ENCODE measurements around the gene RPL10A. TPM values are rescaled to one million over a fixed set of nuclear protein-coding genes. Genes with fewer than 3 reads are reported as not detected.
"Not testable (repeated sequence)": the region's sequence is repeated elsewhere in the genome, so short reads cannot be mapped to it uniquely, and the experiment has no call there.

The RPL10A gene
- total RNA-seq, result 2,139 TPM

- peak; percentile 98 for DNase-seq
Measured at GRCh38 chr6:35468181-35468979, at the start of gene RPL10A. TSS of gene RPL10A (plus strand) at chr6:35468401. CDS start at chr6:35468435, 34 bp downstream.

GRCh38 chr6:35419417-35419816, 48.8 kb upstream of the RPL10A start:
- no peak for DNase-seq

- no peak for DNase-seq
Measured at GRCh38 chr6:35419961-35420360, 48.2 kb upstream of the RPL10A start.

- no peak for DNase-seq
Measured at GRCh38 chr6:35425284-35425683, 42.9 kb upstream of the RPL10A start.

GRCh38 chr6:35426074-35426473, 42.1 kb upstream of the RPL10A start:
- no peak for DNase-seq

- no peak for DNase-seq
Measured at GRCh38 chr6:35427435-35427834, 40.8 kb upstream of the RPL10A start.

- no peak for DNase-seq
Measured at GRCh38 chr6:35427851-35428321, 40.3 kb upstream of the RPL10A start.

GRCh38 chr6:35428421-35429149, 39.6 kb upstream of the RPL10A start:
- DNase-seq, result no peak

GRCh38 chr6:35429463-35429862, 38.7 kb upstream of the RPL10A start:
- no peak for DNase-seq

GRCh38 chr6:35432291-35432690, 35.9 kb upstream of the RPL10A start:
- no peak for DNase-seq

GRCh38 chr6:35432702-35433101, 35.5 kb upstream of the RPL10A start:
- DNase-seq, result not testable (repeated sequence)

GRCh38 chr6:35435074-35435837, 32.9 kb upstream of the RPL10A start:
- DNase-seq, result no peak

GRCh38 chr6:35436071-35436857, 31.9 kb upstream of the RPL10A start:
- DNase-seq, result no peak

- DNase-seq, result not testable (repeated sequence)
Measured at GRCh38 chr6:35438378-35439065, 29.7 kb upstream of the RPL10A start.

- no peak for DNase-seq
Measured at GRCh38 chr6:35439308-35439707, 28.9 kb upstream of the RPL10A start.

GRCh38 chr6:35441205-35441604, 27.0 kb upstream of the RPL10A start:
- no peak for DNase-seq

- DNase-seq, result no peak
Measured at GRCh38 chr6:35441642-35442041, 26.6 kb upstream of the RPL10A start.

- DNase-seq, result no peak
Measured at GRCh38 chr6:35442693-35443092, 25.5 kb upstream of the RPL10A start.

- DNase-seq, result no peak
Measured at GRCh38 chr6:35443341-35444030, 24.7 kb upstream of the RPL10A start.

- DNase-seq, result no peak
Measured at GRCh38 chr6:35445691-35446090, 22.5 kb upstream of the RPL10A start.

GRCh38 chr6:35448191-35448590, 20.0 kb upstream of the RPL10A start:
- no peak for DNase-seq
